ENCODE measurements around the gene RAB44. TPM values are rescaled to one million over a fixed set of nuclear protein-coding genes. Genes with fewer than 3 reads are reported as not detected.
"Not testable (repeated sequence)": the region's sequence is repeated elsewhere in the genome, so short reads cannot be mapped to it uniquely, and the experiment has no call there.

RAB44 gene
- total RNA-seq (2014; rRNA removed; shearing (Covaris generic)), result not detected in 2 replicates
- polyA plus RNA-seq (2015; cell fraction: cytosol; rRNA removed), result not detected in 2 replicates
- 0.05 TPM in 1 of 2 replicates, not detected in the other for polyA plus RNA-seq (2015; cell fraction: nucleus; rRNA removed)

GRCh38 chr6:36697481-36697903 is at the start of gene RAB44:
Gene RAB44, plus strand, starts transcription at chr6:36697826. Its CDS starts 6,410 bp downstream, at chr6:36704236.
- DNase-seq (ENCODE audit: low read depth), result no peak

GRCh38 chr6:36649086-36649485 is 48.5 kb upstream of the RAB44 start:
- DNase-seq (ENCODE audit: low read depth), result no peak

GRCh38 chr6:36649701-36650484 is 47.7 kb upstream of the RAB44 start:
- no peak for DNase-seq (ENCODE audit: low read depth)

GRCh38 chr6:36650848-36651478 is 46.7 kb upstream of the RAB44 start:
- no peak for DNase-seq (ENCODE audit: low read depth)

- no peak for DNase-seq (ENCODE audit: low read depth)
Observed at GRCh38 chr6:36651659-36652379, 45.8 kb upstream of the RAB44 start.

GRCh38 chr6:36654469-36654868 is 43.2 kb upstream of the RAB44 start:
- not testable (repeated sequence) for DNase-seq (ENCODE audit: low read depth)

GRCh38 chr6:36655085-36655724 is 42.4 kb upstream of the RAB44 start:
- DNase-seq (ENCODE audit: low read depth), result no peak

GRCh38 chr6:36656441-36656840 is 41.2 kb upstream of the RAB44 start:
- no peak for DNase-seq (ENCODE audit: low read depth)

- no peak for DNase-seq (ENCODE audit: low read depth)
Observed at GRCh38 chr6:36657271-36657670, 40.4 kb upstream of the RAB44 start.

GRCh38 chr6:36657942-36658544 is 39.6 kb upstream of the RAB44 start:
- DNase-seq (ENCODE audit: low read depth), result peak; percentile 80

- no peak for DNase-seq (ENCODE audit: low read depth)
Observed at GRCh38 chr6:36659271-36659670, 38.4 kb upstream of the RAB44 start.

- DNase-seq (ENCODE audit: low read depth), result no peak
Observed at GRCh38 chr6:36660771-36661471, 36.7 kb upstream of the RAB44 start.

- no peak for DNase-seq (ENCODE audit: low read depth)
Observed at GRCh38 chr6:36662380-36662779, 35.2 kb upstream of the RAB44 start.

GRCh38 chr6:36662827-36663256 is 34.8 kb upstream of the RAB44 start:
- DNase-seq (ENCODE audit: low read depth), result no peak

- DNase-seq (ENCODE audit: low read depth), result no peak
Observed at GRCh38 chr6:36663504-36664446, 33.9 kb upstream of the RAB44 start.

GRCh38 chr6:36665180-36665579 is 32.4 kb upstream of the RAB44 start:
- DNase-seq (ENCODE audit: low read depth), result no peak

- DNase-seq (ENCODE audit: low read depth), result no peak
Observed at GRCh38 chr6:36666287-36666686, 31.3 kb upstream of the RAB44 start.

GRCh38 chr6:36666826-36667591 is 30.6 kb upstream of the RAB44 start:
- DNase-seq (ENCODE audit: low read depth), result peak; percentile 97

All from HT1080 (cell line).